GM23248 (cell line): ENCODE data around the gene OOEP.

ENCODE experiments used
- EZH2 ChIP-seq: fragments of 200-600 bp; sonication (generic); IDR thresholded peaks from 2 replicates; pipeline ENCODE4 v1.6.1; 2018; ENCODE audit warnings: antibody characterized with exemption, mild to moderate bottlenecking; ENCODE audit not compliant: insufficient read depth, poor library complexity, severe bottlenecking
- EZH2phosphoT487 ChIP-seq: fragments of 200-600 bp; sonication (generic); IDR thresholded peaks from 2 replicates; pipeline ENCODE4 v1.6.1; 2018; ENCODE audit warnings: antibody characterized with exemption, moderate library complexity, mild to moderate bottlenecking, low read depth; ENCODE audit not compliant: insufficient read depth

DNA sequence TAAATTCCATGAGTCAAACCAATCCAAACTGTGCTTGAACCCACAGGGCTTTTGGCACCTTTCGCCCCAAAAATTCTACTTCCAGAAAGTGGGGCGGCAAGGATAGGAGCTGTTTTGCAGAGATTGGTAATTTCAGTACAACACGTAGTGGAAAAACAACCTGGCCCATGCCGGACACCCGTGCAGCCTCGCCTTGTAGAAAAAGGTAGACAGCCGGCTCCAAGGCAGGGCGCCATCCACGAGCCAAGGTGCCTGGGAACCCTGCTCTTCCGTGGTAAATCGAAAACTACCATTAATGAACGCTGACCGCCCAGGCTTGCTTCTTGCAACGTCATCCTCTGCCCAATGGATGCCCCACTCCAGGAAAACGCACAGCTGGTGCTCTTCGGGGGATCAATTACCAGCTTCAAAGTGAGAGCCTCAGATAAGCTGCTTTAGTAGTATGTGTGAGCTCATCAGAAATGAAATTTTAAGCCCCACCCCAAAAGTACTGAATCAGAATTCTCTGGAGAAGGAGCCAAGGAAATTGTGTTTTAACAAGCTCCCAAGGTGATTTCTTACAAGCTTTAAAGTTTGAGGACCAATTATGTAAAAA lies 1.8 kb downstream of the OOEP start:
- no peak for TF ChIP-seq EZH2phosphoT487
- TF ChIP-seq EZH2 = no peak
